ENCODE results near the gene GNMT. TPM values are rescaled to one million over a fixed set of nuclear protein-coding genes. Genes with fewer than 3 reads are reported as not detected.

Gene GNMT
- total RNA-seq, 1 donor from 2014 or later, result 0.54 TPM

DNA sequence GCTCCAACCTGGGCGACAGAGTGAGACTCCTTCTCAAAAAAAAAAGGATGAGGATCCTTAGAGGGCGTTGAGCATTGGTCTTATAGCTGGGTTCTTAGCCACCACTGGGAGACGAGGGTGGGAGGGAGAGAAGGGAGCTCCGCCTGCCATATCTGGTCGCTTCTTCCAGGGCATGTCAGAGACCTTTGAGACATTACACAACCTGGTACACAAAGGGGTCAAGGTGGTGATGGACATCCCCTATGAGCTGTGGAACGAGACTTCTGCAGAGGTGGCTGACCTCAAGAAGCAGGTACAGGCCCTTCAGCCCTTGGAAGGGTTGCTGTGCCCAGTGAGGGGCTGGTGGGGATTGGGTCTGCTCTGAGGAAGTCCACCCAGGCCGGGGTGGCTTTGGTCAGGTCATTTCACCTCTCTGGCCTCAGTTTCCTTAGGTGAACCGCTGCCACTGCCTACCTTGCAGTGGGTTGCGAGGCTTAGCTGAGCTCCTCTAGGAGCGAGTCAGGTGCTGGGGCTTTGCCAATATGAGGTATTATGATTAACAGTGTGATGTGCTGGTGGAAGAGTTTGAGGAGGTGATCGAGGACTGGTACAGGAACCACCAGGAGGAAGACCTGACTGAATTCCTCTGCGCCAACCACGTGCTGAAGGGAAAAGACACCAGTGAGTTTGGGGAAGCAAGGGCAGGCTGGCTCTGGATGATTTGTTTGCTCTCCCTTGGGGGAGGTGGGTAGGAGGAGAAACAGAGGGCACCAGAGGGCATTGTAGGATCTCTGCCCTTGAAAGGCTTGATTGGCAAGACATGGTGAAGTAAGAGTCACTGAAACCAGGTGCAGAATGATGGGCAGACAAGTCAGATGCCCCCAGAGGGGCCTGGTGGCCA, 22.8 kb upstream of the GNMT start:
- Mint-ChIP-seq H3K27me3 (ENCODE audit: unreplicated experiment) (peaks cover 4% of the 10 kb centered on the region), H3K9me3 (ENCODE audit: unreplicated experiment) (no peaks in the 10 kb centered on the region), H3K4me3 (ENCODE audit: unreplicated experiment) (peak overlapping the region; percentile 50), H3K36me3 (ENCODE audit: unreplicated experiment) (peaks cover 4% of the 10 kb centered on the region), H3K27ac (ENCODE audit: unreplicated experiment) (no peak overlapping the region), H3K4me1 (ENCODE audit: low read depth, unreplicated experiment) (peaks cover 17% of the 10 kb centered on the region)
- DNase-seq, result no peak
- TF ChIP-seq, protein P1, sequence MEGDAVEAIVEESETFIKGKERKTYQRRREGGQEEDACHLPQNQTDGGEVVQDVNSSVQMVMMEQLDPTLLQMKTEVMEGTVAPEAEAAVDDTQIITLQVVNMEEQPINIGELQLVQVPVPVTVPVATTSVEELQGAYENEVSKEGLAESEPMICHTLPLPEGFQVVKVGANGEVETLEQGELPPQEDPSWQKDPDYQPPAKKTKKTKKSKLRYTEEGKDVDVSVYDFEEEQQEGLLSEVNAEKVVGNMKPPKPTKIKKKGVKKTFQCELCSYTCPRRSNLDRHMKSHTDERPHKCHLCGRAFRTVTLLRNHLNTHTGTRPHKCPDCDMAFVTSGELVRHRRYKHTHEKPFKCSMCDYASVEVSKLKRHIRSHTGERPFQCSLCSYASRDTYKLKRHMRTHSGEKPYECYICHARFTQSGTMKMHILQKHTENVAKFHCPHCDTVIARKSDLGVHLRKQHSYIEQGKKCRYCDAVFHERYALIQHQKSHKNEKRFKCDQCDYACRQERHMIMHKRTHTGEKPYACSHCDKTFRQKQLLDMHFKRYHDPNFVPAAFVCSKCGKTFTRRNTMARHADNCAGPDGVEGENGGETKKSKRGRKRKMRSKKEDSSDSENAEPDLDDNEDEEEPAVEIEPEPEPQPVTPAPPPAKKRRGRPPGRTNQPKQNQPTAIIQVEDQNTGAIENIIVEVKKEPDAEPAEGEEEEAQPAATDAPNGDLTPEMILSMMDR (IDR thresholded peaks at IDR 0.05; ENCODE audit: partially characterized antibody, unreplicated experiment), result no peak

DNA sequence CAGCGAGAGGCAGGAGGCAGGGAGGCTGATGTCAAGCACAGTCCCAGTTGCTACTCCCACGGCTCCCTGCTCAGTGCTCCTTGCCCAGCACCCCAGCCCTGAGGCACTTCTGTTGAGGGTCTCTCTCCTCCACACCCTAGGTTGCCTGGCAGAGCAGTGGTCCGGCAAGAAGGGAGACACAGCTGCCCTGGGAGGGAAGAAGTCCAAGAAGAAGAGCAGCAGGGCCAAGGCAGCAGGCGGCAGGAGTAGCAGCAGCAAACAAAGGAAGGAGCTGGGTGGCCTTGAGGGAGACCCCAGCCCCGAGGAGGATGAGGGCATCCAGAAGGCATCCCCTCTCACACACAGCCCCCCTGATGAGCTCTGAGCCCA, 22.1 kb upstream of the GNMT start:
- peaks cover 4% of the 10 kb centered on the region for H3K36me3 Mint-ChIP-seq (ENCODE audit: unreplicated experiment)

GRCh38 chr6:42938987-42939809, 21.4 kb upstream of the GNMT start:
- Mint-ChIP-seq H3K9me3 (ENCODE audit: unreplicated experiment) (no peaks in the 10 kb centered on the region), H3K4me1 (ENCODE audit: low read depth, unreplicated experiment) (peaks cover 10% of the 10 kb centered on the region), H3K27me3 (ENCODE audit: unreplicated experiment) (peaks cover 4% of the 10 kb centered on the region), H3K36me3 (ENCODE audit: unreplicated experiment) (peaks cover 4% of the 10 kb centered on the region), H3K27ac (ENCODE audit: unreplicated experiment) (no peak overlapping the region), H3K4me3 (ENCODE audit: unreplicated experiment) (no peak overlapping the region)
- TF ChIP-seq, protein P1 (IDR thresholded peaks at IDR 0.05; ENCODE audit: partially characterized antibody, unreplicated experiment), result no peak
- no peak for DNase-seq

More for the DNA sequence above, 22.1 kb upstream of the GNMT start:
- Mint-ChIP-seq H3K9me3 (ENCODE audit: unreplicated experiment) (no peaks in the 10 kb centered on the region), H3K27me3 (ENCODE audit: unreplicated experiment) (peaks cover 4% of the 10 kb centered on the region), H3K4me1 (ENCODE audit: low read depth, unreplicated experiment) (peaks cover 11% of the 10 kb centered on the region), H3K27ac (ENCODE audit: unreplicated experiment) (no peak overlapping the region), H3K4me3 (ENCODE audit: unreplicated experiment) (no peak overlapping the region)
- TF ChIP-seq, protein P1 (IDR thresholded peaks at IDR 0.05; ENCODE audit: partially characterized antibody, unreplicated experiment), result no peak
- no peak for DNase-seq

- H3K27me3 Mint-ChIP-seq (ENCODE audit: unreplicated experiment), result peaks cover 4% of the 10 kb centered on the region
- peaks cover 4% of the 10 kb centered on the region for H3K36me3 Mint-ChIP-seq (ENCODE audit: unreplicated experiment)
- DNase-seq, result no peak
- no peak overlapping the region for H3K4me3 Mint-ChIP-seq (ENCODE audit: unreplicated experiment)
- H3K4me1 Mint-ChIP-seq (ENCODE audit: low read depth, unreplicated experiment), result peaks cover 10% of the 10 kb centered on the region
- no peaks in the 10 kb centered on the region for H3K9me3 Mint-ChIP-seq (ENCODE audit: unreplicated experiment)
- TF ChIP-seq, protein P1 (IDR thresholded peaks at IDR 0.05; ENCODE audit: partially characterized antibody, unreplicated experiment), result no peak
- H3K27ac Mint-ChIP-seq (ENCODE audit: unreplicated experiment), result no peak overlapping the region
Measured at GRCh38 chr6:42939810-42940167, 20.8 kb upstream of the GNMT start.

Measured in glutamatergic neuron (in vitro differentiated cells).